AG10803 (cell line): ENCODE results near the gene ITPR3.

ENCODE experiments used
- DNase-seq: peaks from one replicate; pipeline ENCODE4 v3.0.0; 2010; ENCODE audit warnings: low read depth
- H3K4me3 ChIP-seq: 2 replicates; pipeline ENCODE4 v1.5.1; 2011; ENCODE audit warnings: mild to moderate bottlenecking, low read length, control low read depth
- CTCF ChIP-seq: conservative IDR thresholded peaks from 2 replicates; pipeline ENCODE4 v1.5.1; 2011; ENCODE audit warnings: mild to moderate bottlenecking, low read length, control low read depth, inconsistent platforms

The ITPR3 gene

DNA sequence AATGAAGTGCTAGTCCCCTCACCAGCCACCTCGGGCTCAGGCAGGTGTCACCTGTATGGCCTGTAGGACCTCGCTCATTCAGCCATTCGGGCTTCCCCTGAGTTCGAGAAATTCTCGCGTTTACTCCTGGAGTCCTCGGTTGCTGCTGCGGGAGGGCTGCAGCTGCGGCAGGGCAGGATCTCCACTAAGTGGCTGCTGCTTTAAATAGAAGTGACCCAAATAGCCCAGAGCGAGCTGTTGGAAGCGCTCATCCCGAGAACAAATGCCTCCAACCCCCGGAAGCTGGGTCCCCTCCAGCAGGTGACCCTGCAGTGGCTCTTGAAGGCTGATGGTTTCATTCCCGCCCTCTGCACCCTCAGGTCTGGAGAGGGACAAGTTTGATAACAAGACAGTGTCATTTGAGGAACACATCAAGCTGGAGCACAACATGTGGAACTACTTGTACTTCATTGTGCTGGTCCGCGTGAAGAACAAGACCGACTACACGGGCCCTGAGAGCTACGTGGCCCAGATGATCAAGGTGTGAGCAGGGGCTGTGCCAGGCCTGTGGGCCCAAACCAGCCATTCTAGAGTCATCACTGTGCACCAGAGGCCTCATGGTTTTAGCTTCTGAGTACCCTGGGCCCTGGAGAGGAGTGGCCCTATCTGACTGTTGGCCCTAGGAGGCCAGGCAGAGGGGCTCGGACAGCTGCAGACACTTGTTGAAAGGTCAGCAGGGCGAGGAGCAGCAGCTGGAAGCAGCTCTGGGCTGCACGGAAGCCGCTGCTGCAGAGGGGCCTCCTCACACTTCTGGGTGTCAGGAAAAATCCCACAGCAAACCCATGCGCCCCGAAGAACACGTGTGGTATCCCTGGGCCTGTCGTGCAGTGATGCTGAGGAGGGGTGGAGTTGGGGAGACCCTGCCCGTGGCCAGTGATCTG lies 72.3 kb downstream of the ITPR3 start:
- no peak for DNase-seq
- no peak for TF ChIP-seq CTCF

DNA sequence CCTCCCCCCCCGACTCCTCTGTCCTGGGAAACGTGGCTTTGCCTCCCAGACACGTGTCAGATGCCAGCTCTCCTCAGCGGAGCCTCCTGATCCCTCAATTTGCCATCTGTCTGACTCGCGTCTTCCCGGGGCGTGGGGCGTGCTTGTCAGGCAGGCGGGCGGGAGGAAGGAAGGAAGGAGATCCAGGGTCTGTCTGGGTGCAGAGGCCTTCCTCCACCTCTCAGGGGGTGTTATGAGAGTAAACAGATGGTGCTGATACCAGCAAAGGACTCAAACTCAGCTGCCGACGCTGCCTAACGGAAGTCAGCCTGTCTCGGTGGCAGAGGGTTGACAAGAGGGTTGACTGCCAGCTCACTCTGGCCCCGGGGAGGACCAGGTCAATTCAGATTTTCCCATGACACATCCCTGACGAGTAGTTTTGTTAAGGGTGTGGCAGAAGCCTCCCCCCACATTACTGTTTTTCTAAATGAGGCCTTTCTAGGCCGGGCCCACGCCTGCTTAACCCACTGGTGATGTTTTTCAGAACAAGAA lies 73.3 kb downstream of the ITPR3 start:
- H3K4me3 ChIP-seq, result no peak overlapping the region
- TF ChIP-seq CTCF, result no peak
- DNase-seq, result peak; percentile 69

More for the DNA sequence above, 72.3 kb downstream of the ITPR3 start:
- H3K4me3 ChIP-seq, result no peak overlapping the region

GRCh38 chr6:33694977-33695376 lies 73.9 kb downstream of the ITPR3 start:
- no peak for TF ChIP-seq CTCF
- H3K4me3 ChIP-seq, result no peak overlapping the region
- no peak for DNase-seq

GRCh38 chr6:33695451-33695887 lies 74.3 kb downstream of the ITPR3 start:
- no peak overlapping the region for H3K4me3 ChIP-seq
- DNase-seq, result peak; percentile 46
- no peak for TF ChIP-seq CTCF

DNA sequence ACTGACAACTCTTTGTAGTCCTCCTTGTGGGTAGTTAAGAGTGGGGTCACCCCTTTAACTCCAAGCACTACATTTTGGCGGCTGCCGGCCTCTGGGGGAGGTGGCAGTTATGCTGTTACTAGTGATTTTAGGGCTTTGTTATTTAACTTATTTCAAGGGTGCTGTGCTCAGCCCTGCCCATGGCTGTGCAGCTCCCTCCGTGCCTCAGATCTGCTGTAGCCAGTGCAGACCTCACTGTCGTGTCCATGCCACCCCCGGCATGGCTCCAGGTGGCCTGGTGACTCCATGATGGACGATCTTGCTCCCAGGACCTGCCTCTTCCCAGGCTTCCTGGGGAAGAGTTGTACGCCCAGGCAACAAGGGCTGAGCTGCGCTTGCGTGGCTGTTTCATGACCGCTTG lies 75.0 kb downstream of the ITPR3 start:
- no peak for TF ChIP-seq CTCF
- DNase-seq, result no peak
- no peak overlapping the region for H3K4me3 ChIP-seq

DNA sequence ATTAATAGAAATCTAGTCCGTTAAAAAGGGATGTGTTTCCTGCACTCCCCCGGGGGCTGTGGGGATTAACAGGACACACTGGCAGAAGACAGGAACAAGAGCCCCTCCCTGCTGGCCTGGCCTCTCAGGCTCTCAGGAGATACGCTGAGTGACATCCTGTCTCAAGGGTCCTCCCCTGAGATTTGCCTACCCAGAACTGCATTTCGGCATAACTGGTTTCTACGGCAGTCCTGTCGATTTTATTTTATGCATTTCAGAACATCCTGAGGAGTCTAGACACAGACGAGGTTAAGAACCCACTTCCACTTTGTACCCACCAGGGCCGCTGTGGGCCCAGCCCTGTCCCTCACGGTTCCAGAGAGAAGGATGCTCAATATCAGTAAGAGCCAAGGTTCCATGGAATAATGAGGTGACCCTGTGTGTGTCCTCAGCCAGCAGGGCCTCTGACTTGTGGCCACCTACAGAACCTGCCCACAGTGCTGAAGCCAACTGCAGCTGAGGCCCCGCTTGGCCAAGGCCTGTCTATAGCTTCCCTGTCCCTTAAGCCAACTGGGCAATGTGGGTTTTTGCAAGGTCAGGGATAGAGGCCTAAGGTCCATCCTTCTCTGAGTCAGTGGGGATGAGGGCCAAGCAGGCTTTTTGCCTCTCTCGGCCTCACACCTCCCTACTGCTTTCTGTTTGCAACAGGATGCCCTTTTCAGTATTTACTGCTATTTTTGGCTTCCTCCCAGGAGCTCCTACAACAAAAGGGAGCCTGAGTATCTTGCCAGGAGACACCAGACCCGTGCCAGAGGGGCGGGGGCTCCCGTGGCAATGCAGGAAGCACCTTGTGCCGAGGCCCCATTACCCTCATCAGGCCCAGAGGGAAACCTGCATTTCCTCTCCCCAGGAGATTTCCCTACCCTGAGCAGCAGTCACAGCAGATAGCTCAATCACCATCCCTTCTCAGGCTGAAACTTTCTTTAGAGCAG lies 75.7 kb downstream of the ITPR3 start:
- TF ChIP-seq CTCF, result no peak
- peak; percentile 33 for DNase-seq
- no peak overlapping the region for H3K4me3 ChIP-seq
